Endothelial cell of umbilical vein (primary cell): ENCODE data around the gene PPM1F.

ENCODE experiments used
- EZH2 ChIP-seq: IDR thresholded peaks from 2 replicates; pipeline ENCODE4 v1.6.1; 2012; ENCODE audit warnings: borderline replicate concordance, low read depth, mild to moderate bottlenecking, moderate library complexity, low read length, inconsistent platforms; ENCODE audit not compliant: severe bottlenecking
- FOS ChIP-seq: IDR thresholded peaks from 2 replicates; pipeline ENCODE4 v1.6.1; 2011; ENCODE audit warnings: mild to moderate bottlenecking, low read length, moderate library complexity, borderline replicate concordance; ENCODE audit not compliant: insufficient read depth
- GATA2 ChIP-seq: IDR thresholded peaks from 2 replicates; pipeline ENCODE4 v1.7.0; 2011; ENCODE audit warnings: low read depth, mild to moderate bottlenecking, moderate library complexity, mixed read lengths, low read length; ENCODE audit not compliant: insufficient read length, insufficient read depth
- MAX ChIP-seq: IDR thresholded peaks from 2 replicates; pipeline ENCODE4 v1.6.1; 2011; ENCODE audit not compliant: insufficient read depth, insufficient read length
- MYC ChIP-seq: IDR thresholded peaks from one replicate; pipeline ENCODE4 v1.6.1; 2011; ENCODE audit warnings: mild to moderate bottlenecking, low read depth, low read length
- POLR2A ChIP-seq: IDR thresholded peaks from 2 replicates; pipeline ENCODE4 v1.6.1; 2012; ENCODE audit warnings: low read depth, mild to moderate bottlenecking, control low read depth, low read length
- POLR2AphosphoS5 ChIP-seq: IDR thresholded peaks from 2 replicates; pipeline ENCODE4 v1.6.1; 2012; ENCODE audit warnings: low read depth, mild to moderate bottlenecking, control low read depth, low read length, moderate library complexity; ENCODE audit not compliant: insufficient read depth
- TF ChIP-seq, protein P1 (sequence below), 2 donors: IDR thresholded peaks; 1 replicate in 1 of 2; 2 replicates in 1 of 2; pipeline ENCODE4 v1.5.1; 2011; ENCODE audit warnings: low read length in 2 of 2, mild to moderate bottlenecking in 2 of 2, moderate library complexity in 2 of 2, control low read depth in 1 of 2, inconsistent platforms in 1 of 2, low read depth in 1 of 2; ENCODE audit not compliant: insufficient read depth in 1 of 2; ENCODE audit errors: extremely low read depth in 1 of 2

GRCh38 chr22:22001664-22002525 lies 49.2 kb upstream of the PPM1F start:
- TF ChIP-seq, protein P1, sequence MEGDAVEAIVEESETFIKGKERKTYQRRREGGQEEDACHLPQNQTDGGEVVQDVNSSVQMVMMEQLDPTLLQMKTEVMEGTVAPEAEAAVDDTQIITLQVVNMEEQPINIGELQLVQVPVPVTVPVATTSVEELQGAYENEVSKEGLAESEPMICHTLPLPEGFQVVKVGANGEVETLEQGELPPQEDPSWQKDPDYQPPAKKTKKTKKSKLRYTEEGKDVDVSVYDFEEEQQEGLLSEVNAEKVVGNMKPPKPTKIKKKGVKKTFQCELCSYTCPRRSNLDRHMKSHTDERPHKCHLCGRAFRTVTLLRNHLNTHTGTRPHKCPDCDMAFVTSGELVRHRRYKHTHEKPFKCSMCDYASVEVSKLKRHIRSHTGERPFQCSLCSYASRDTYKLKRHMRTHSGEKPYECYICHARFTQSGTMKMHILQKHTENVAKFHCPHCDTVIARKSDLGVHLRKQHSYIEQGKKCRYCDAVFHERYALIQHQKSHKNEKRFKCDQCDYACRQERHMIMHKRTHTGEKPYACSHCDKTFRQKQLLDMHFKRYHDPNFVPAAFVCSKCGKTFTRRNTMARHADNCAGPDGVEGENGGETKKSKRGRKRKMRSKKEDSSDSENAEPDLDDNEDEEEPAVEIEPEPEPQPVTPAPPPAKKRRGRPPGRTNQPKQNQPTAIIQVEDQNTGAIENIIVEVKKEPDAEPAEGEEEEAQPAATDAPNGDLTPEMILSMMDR (IDR thresholded peaks at IDR 0.05; ENCODE audit: extremely low read depth in 1 of 2, insufficient read depth in 1 of 2, low read depth in 1 of 2, low read length in 2 of 2), result no peak
- TF ChIP-seq POLR2A (no peak), POLR2AphosphoS5 (no peak), EZH2 (no peak), GATA2 (no peak), FOS (no peak), MYC (no peak), MAX (no peak)
